HG02840 (cell line): ENCODE measurements around the gene STAT6.

Experiments
- ATAC-seq: cut with Tn5 transposase; IDR thresholded peaks from one replicate; pipeline ENCODE4 v1.9.1; 2021; ENCODE audit warnings: mild to moderate bottlenecking, moderate library complexity, moderate number of reproducible peaks; ENCODE audit not compliant: unreplicated experiment, low FRiP score

STAT6 gene, protein sequence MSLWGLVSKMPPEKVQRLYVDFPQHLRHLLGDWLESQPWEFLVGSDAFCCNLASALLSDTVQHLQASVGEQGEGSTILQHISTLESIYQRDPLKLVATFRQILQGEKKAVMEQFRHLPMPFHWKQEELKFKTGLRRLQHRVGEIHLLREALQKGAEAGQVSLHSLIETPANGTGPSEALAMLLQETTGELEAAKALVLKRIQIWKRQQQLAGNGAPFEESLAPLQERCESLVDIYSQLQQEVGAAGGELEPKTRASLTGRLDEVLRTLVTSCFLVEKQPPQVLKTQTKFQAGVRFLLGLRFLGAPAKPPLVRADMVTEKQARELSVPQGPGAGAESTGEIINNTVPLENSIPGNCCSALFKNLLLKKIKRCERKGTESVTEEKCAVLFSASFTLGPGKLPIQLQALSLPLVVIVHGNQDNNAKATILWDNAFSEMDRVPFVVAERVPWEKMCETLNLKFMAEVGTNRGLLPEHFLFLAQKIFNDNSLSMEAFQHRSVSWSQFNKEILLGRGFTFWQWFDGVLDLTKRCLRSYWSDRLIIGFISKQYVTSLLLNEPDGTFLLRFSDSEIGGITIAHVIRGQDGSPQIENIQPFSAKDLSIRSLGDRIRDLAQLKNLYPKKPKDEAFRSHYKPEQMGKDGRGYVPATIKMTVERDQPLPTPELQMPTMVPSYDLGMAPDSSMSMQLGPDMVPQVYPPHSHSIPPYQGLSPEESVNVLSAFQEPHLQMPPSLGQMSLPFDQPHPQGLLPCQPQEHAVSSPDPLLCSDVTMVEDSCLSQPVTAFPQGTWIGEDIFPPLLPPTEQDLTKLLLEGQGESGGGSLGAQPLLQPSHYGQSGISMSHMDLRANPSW

DNA sequence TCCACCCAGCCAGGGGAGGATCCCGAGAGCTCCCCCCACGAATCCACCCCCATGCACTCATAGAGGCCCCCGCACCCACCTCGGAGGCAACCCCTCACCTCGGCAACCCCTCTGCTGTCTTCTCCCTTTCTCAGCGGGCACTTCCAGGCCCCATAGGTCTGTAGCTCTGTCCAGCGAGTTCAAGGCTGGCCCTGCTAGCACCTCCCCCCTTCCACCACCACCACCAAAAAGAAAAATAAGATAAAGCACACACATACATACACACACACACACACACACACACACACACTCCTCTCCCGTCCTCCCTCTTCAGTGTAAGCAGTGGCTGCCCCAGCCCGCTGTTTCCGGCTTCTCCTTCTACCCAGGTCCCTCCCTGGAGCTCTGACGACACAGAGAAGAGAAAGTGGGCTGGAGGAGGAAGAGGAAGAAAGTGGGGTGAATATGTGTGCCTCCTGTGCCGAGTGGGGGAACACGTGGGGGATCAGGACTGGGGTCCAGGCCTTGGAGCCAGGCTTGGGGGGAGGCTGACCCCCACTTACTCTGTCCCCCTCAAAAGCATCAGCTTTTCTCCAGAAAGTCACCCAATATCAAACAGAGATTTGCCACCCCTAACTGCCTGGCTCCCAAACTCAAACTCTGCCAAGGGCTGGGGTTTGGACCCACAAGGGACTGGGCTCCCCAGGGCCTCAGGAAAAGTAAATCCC, at the start of gene STAT6:
Gene STAT6 (minus strand): TSS at position 332 of the 704 bp plus-strand sequence. CDS start 3,084 bp downstream, outside the sequence.
- ATAC-seq: peak; percentile 49

DNA sequence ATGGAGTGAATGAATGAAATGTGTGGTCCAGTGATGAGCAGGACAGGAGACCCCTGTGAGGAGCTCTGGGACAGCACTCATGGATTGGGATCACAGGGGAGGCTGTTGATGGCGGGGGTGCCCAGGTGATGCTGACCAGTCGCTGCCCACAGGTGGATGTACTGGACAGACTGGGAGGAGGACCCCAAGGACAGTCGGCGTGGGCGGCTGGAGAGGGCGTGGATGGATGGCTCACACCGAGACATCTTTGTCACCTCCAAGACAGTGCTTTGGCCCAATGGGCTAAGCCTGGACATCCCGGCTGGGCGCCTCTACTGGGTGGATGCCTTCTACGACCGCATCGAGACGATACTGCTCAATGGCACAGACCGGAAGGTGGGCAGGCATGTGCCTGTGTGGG, 49.6 kb upstream of the STAT6 start:
- ATAC-seq: no peak

DNA sequence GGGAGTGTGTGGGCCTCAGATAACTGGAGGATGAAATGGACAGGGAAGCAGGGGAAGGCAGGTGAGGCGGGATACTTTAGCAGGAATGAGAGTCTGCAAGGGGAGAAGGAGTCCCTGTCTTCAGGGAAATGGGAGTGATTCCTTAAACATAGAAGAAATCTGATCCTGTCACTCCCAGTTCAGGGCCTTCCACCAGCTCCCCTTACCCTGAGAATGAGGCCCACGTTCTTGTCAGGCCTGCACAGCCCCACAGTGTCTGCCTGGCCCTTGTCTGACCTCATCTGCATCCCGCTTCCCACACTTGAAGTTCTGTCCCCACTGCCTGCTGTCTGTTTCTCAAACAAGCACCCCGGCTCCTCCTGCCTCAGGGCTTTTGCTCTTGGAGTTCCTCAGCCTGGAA, 48.9 kb upstream of the STAT6 start:
- ATAC-seq: no peak

DNA sequence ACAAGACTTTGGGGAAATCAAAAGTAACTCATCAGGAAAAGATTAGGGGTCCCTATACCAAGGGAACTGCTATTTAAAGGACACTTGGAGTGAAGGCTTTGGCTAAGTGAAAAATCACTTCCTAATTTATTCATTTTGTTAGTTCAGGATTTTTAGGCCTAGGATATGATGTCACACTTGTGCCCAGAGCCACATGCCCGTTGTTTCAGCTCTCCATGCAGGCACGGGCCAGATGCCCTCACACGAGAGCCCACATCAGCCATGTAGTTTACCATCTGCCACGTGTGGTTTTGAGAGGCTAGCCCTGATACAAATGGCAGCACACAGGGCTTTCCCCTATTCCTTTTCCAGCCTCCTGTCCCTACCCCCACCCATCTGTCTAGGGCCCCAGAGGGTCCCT, 48.1 kb upstream of the STAT6 start:
- no peak for ATAC-seq

DNA sequence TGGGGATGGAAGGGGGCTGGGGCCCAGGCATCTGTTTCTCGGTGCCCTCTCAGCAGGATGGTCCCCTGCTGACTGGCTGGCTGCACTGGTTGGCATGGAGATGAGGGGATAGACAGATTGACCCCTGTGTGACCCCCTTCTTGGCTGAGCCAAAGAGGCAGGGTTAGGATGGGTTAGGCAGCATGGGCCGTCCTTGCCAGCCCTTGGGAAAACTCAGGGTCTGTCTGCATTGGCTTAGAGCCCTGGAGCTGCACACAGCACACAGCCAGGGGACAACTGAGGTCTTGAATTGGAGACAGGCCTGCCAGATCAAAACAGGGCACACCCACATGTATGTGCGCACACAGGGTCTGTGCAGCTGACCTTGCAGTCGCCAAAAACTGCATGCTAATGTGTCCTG, 47.5 kb upstream of the STAT6 start:
- no peak for ATAC-seq

DNA sequence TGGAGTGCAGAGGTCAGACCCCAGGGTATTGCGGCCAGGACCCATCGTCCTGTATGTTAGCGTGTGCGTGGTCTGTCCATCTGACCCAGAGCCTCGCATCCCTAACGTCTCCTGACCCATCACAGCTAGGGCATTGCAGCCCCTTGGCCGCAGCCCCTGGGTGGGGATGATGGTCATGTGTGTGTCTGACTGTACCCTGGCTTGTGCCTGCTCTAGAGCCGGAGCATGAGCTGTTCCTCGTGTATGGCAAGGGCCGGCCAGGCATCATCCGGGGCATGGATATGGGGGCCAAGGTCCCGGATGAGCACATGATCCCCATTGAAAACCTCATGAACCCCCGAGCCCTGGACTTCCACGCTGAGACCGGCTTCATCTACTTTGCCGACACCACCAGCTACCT, 47.0 kb upstream of the STAT6 start:
- ATAC-seq: no peak

DNA sequence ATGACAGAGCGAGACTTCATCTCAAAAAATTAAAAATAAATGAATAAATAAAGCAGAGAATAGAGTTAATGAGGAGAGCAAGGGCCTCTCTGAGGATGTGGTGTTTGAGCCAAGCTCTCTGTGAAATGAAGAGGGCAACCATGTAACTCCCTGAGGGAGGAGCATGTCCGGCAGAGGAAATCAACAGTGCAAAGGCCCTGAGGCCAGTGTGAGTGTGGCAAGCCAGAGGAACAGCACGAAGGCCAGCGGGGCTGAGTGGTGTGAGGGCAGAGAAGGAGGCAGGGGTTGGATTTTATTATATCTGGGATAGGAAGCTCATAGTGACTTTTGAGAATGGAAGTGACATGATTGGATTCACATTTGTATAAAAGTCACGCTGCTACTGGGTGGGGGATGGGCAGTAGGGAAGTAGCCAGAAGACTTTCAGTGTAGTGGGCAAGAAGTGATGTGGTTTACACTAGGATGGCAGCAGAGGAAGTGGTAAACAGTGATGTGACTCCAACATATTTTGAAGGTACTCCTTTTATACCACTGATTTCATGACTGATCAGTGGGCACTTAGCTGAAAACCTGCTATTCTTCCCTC, 46.5 kb upstream of the STAT6 start:
- no peak for ATAC-seq

DNA sequence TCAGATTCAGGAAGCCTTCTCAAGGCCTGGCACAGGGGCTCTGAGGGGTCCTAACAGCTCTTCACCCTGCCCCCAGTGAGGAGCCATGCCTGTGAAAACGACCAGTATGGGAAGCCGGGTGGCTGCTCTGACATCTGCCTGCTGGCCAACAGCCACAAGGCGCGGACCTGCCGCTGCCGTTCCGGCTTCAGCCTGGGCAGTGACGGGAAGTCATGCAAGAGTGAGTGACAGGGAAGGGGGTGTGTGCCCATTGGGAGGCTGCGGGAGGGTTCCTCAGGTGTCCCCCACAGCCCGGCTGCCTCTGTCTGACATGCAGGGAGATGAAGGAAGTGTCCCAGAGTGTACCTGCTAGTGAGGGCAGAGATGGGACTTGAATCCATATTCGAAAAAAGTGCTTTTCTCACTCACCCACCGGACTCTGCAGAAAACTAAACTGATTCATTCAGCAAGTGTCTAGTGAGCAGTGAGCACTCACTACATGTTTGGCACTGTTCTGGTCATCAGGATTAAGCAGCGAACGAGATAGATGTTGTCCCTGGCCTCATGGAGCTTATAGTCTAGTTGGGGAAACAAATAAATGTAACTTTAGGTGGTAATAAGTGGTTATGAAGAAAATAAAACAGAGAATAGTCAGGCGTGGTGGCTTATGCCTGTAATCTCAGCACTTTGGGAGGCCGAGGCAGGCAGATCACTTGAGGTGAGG, 45.7 kb upstream of the STAT6 start:
- no peak for ATAC-seq

DNA sequence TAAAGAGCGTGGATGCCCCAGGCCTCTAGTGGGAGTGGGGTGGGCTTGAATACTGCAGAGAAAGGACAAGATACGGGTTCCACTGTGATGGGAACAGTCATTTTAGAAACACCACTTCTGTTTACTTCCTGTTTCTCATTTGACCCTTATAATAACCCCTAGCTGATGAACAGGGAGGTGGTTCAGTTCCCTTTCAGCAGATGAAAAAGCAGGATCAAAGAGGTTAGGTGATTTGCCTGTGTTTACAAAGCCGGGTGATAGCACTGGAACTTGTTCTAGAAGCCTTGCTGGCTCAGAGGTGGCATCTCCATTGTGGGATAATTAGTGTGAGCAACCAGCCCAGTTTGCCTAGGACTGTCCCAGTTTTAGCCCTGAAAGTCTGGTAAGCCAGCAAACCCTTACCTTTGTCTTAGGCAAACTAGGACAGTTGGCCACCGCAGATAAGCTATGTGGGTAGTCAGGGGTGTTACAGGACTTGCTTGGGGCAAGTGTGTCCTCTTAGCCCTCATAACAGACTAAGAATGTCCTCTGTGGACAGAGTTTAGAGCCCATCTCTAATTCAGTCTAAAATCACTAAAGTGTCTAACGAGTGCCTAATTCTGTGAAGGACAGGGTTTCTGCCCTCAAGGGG, 43.8 kb upstream of the STAT6 start:
- ATAC-seq: no peak

DNA sequence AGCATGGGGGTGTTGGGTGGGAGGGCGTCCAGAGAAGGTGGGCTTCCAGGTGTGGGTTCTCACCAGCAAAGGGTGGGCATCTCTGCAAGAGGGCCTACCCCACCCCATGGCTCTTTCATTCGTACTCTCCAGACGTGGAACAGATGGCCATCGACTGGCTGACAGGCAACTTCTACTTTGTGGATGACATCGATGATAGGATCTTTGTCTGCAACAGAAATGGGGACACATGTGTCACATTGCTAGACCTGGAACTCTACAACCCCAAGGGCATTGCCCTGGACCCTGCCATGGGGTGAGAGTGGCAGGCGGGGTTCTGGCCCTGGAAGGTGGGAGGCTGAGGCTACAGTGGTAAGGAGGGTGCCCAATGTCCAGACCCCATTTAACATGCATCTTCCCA, 42.9 kb upstream of the STAT6 start:
- no peak for ATAC-seq

DNA sequence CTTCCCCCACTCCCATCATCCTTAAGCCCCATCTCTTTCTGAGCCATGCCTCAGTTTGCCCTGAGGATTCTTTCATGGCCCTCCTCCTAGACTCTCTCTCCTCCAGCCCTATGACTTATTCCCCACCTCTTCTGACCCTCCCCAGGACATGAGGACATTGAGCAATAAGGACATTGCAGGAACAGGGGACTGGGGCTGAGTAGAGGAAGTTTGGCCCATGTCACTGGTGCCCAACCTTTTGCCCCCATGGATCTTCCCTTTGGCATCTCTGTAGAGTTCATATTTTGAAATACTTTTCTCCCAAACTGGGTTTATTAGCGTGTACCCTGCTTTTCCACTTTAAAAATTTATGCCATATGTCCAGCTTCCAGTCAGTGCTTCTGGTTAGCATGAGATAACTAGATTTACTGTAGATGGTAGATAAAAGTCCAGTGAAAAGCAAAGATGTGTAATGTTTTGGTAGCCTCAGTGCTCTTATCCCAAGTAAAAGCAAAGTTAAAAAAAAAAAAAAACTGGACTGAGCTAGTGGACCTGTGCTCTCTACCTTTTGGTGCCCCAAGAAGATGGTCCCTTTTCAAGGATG, 42.3 kb upstream of the STAT6 start:
- ATAC-seq: no peak

DNA sequence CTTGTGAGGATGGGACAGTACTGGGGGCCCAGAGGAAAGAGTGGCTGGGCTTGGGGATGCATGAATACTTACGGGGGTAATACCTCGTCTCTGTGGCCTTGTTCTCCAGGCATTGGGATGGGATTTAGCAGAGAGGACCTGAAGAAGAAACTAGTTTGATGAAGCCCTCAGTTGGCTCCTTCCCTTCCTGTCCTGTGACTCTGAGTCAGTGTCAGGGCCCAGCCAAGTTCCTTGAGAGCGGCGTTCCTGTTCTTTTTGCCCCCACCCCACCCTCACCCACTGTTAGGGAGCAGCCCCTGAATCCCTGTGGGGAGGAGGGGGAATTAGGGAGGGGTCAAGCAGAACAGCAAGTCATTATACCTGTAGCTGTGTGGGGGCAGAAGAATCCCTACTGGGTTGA, 41.5 kb upstream of the STAT6 start:
- no peak for ATAC-seq

DNA sequence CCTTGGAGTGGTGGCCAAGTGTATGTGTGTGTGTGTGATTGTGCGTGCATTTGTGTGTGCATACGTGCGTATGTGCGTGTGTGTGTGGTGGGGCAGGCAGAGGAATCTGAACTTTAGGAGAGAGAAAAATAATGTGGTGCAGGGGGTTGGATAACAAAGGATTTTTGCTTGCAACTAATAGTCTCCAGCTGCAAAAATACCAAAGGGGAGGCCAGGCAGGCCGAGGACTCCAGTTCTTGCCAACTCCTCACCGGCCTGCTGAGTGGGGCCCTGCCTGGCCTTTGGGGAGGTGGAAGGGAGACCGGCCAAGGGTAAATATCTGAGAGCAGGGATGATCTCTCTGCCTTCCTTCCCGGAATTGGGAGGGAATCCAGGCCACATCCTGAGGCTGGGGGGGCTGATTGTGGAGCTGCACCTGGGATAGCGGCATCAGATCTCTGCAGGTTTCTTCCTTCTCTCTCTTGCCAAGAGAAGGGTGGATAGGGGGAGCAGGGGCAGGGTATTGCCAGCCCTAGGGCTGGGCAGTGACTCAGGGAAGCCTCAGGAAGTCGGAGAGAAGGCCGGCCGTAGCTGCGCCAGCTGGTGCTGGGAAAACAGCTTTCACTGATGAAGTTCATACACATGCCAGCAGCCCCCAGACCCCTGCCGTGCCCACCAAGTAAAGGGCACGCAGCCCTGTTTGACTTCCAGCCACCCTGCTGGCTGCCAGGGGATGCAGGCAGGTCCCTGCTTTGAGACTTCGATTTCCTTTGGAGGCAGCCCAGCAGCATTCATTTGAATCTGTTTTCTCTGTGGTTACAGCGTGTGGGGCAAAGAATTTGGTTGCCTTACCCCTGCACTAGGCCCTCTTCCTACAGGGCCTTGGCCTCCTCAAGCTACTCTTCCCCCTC, 40.8 kb upstream of the STAT6 start:
- ATAC-seq: no peak

DNA sequence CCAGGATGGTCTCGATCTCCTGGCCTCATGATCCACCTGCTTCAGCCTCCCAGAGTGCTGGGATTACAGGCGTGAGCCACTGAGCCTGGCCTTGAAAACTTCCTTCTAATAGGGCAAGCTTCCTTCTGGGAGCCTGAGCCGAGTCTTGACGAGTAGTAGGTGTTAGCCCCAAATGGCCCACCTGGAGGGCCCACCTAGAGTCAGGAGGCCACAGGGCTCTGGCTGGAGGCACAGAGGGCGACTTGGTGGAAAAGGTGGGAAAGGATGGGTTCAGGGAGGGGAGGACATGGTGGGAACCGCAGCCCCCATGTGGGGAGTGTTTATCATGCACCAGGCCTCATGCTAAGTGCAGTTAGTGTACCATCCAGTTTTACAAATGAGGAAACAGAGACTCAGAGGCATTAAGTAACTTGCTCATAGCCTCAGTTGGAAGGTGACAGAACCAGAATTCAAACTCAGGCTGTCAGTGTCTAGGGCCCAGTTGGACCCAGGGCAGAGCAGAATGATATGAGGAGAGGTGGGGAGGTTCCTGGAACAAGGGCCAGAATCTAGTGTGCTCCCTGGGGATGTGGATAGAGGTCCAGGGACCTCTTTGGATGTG, 39.3 kb upstream of the STAT6 start:
- ATAC-seq: no peak

DNA sequence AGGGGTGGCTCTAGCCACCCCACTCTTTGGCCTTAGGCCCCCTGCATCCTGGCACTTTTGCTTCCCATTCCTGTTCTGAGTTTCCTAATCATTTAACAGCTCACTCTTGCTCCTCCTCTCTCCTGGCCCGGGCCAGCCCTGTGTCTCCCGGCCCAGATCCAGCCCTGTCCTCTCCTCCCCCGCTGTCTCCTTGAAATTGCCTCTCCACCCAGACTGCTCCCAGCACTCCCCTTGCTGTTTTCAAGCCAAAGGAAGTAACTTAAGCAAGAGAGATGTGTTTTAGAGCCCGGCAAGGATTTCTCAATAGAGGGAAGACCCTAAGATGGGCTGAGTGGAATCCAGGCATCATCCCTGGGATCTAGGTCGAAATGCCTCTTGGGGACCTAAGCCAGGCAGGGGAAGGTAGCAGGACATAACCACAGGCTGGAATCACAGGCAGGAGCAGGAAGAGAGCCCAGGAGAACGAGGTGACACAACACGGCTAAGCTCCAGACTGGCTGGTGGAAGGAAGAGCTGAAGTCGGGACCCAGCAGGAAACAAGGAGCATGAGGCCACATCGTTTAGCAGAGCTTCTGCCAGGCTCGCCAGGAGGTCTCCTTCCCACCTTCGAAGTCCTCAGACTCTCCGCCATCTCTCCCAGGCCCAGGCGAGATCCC, 38.2 kb upstream of the STAT6 start:
- no peak for ATAC-seq

DNA sequence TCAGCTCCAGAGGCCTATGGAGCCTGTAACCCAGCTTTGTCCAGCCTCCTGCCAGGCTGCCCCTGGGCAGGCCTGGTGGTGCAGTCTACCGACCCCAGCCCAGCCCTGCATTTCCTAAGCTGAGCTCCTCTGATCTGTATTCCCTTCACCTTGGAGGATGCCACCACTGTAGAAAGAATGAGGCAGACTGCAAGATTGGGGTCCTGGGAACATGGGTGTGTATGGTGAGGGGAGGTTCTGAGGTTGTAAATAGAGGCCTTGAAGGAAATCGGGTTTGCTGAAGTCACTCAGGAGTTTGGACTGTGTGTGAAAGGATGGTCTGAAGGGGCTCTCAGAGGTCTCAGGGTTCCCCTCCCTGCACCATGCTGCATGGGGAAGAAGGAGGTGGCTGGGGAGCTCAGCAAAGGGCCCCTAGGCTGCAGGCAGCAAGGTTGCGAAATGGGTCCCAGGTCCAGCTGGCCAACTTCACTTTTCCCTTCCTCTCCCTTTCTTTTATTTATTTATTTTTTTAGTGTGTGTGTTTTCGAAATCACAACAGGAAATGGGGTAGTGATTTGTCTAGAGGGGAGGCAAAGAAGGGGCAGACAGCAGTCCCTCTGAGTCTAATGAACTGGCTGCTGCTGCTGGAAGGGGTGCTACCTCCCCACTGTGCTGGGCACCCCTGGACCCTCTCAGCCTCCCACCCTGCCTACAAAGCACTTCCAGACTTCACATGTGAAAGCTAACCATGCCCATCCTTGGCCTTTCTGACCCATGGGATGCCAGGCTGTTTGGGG, 37.5 kb upstream of the STAT6 start:
- no peak for ATAC-seq
